ENCODE data around the gene PCNX3. TPM values are rescaled to one million over a fixed set of nuclear protein-coding genes. Genes with fewer than 3 reads are reported as not detected.

PCNX3 gene
- total and polyA plus RNA-seq, 2 of the 13 experiments (the other 11 are each of a cell fraction or from before 2014, with no cell fraction given) = 16.2 to 23.0 TPM

DNA sequence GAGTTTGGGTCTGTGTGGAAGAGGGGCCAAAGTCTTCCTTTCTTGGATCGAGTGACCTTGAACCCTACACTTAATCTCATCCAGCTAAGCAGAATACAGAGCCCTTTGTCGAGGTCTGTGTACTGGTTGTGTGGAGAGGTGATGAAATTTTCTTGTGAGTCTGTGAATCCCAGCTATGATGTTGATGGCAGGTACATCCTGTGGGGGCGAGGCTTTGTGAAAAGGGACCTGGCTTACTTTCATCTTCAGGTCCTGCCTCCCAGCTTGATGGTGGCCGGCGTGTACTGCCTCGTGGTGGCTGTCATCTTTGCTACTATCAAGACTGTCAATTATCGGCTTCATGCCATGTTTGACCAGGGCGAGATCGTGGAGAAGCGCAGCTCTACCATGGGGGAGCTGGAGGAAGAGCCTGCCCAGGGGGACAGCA lies 1.0 kb downstream of the PCNX3 start (continued):
- peak in 1 of 2 experiments; percentile 44; a peak in 1 of 4 replicates for TF ChIP-seq EP300 (IDR thresholded peaks at IDR 0.05; ENCODE audit: low read depth in 2 of 2, low read length in 2 of 2)
- no peak for TF ChIP-seq EP300 (CRISPR knock-in tag; IDR thresholded peaks at IDR 0.05; ENCODE audit: borderline replicate concordance)
- no peak for TF ChIP-seq ZFP36 (IDR thresholded peaks at IDR 0.05; ENCODE audit: borderline replicate concordance, low read depth, low read length, partially characterized antibody)
- TF ChIP-seq ZSCAN31 (CRISPR knock-in tag; IDR thresholded peaks at IDR 0.05; ENCODE audit: low read depth) = no peak
- TF ChIP-seq, protein P1, sequence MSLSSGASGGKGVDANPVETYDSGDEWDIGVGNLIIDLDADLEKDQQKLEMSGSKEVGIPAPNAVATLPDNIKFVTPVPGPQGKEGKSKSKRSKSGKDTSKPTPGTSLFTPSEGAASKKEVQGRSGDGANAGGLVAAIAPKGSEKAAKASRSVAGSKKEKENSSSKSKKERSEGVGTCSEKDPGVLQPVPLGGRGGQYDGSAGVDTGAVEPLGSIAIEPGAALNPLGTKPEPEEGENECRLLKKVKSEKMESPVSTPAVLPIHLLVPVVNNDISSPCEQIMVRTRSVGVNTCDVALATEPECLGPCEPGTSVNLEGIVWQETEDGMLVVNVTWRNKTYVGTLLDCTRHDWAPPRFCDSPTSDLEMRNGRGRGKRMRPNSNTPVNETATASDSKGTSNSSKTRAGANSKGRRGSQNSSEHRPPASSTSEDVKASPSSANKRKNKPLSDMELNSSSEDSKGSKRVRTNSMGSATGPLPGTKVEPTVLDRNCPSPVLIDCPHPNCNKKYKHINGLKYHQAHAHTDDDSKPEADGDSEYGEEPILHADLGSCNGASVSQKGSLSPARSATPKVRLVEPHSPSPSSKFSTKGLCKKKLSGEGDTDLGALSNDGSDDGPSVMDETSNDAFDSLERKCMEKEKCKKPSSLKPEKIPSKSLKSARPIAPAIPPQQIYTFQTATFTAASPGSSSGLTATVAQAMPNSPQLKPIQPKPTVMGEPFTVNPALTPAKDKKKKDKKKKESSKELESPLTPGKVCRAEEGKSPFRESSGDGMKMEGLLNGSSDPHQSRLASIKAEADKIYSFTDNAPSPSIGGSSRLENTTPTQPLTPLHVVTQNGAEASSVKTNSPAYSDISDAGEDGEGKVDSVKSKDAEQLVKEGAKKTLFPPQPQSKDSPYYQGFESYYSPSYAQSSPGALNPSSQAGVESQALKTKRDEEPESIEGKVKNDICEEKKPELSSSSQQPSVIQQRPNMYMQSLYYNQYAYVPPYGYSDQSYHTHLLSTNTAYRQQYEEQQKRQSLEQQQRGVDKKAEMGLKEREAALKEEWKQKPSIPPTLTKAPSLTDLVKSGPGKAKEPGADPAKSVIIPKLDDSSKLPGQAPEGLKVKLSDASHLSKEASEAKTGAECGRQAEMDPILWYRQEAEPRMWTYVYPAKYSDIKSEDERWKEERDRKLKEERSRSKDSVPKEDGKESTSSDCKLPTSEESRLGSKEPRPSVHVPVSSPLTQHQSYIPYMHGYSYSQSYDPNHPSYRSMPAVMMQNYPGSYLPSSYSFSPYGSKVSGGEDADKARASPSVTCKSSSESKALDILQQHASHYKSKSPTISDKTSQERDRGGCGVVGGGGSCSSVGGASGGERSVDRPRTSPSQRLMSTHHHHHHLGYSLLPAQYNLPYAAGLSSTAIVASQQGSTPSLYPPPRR (CRISPR knock-in tag; IDR thresholded peaks at IDR 0.05; ENCODE audit: borderline replicate concordance) = 0 out of 2 replicates have a peak, but pooled peaks have one; percentile 7
- 0 out of 2 replicates have a peak, but pooled peaks have one; percentile 23 for TF ChIP-seq MXD4 (CRISPR knock-in tag; IDR thresholded peaks at IDR 0.05)
- TF ChIP-seq ATRX (CRISPR knock-in tag; IDR thresholded peaks at IDR 0.05; ENCODE audit: borderline replicate concordance) = no peak
- no peak for TF ChIP-seq ZNF569 (CRISPR knock-in tag; IDR thresholded peaks at IDR 0.05; ENCODE audit: borderline replicate concordance)
- no peak for TF ChIP-seq ZNF124 (CRISPR knock-in tag; IDR thresholded peaks at IDR 0.05)
- TF ChIP-seq, protein P2, sequence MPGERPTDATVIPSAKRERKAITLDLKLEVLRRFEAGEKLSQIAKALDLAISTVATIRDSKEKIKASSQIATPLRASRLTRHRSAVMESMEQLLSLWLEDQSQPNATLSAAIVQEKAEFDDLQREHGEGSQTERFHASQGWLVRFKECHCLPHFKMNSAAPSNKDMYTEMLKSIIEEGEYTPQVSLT (CRISPR knock-in tag; IDR thresholded peaks at IDR 0.05; ENCODE audit: borderline replicate concordance, low read depth) = no peak
- TF ChIP-seq, protein P3, sequence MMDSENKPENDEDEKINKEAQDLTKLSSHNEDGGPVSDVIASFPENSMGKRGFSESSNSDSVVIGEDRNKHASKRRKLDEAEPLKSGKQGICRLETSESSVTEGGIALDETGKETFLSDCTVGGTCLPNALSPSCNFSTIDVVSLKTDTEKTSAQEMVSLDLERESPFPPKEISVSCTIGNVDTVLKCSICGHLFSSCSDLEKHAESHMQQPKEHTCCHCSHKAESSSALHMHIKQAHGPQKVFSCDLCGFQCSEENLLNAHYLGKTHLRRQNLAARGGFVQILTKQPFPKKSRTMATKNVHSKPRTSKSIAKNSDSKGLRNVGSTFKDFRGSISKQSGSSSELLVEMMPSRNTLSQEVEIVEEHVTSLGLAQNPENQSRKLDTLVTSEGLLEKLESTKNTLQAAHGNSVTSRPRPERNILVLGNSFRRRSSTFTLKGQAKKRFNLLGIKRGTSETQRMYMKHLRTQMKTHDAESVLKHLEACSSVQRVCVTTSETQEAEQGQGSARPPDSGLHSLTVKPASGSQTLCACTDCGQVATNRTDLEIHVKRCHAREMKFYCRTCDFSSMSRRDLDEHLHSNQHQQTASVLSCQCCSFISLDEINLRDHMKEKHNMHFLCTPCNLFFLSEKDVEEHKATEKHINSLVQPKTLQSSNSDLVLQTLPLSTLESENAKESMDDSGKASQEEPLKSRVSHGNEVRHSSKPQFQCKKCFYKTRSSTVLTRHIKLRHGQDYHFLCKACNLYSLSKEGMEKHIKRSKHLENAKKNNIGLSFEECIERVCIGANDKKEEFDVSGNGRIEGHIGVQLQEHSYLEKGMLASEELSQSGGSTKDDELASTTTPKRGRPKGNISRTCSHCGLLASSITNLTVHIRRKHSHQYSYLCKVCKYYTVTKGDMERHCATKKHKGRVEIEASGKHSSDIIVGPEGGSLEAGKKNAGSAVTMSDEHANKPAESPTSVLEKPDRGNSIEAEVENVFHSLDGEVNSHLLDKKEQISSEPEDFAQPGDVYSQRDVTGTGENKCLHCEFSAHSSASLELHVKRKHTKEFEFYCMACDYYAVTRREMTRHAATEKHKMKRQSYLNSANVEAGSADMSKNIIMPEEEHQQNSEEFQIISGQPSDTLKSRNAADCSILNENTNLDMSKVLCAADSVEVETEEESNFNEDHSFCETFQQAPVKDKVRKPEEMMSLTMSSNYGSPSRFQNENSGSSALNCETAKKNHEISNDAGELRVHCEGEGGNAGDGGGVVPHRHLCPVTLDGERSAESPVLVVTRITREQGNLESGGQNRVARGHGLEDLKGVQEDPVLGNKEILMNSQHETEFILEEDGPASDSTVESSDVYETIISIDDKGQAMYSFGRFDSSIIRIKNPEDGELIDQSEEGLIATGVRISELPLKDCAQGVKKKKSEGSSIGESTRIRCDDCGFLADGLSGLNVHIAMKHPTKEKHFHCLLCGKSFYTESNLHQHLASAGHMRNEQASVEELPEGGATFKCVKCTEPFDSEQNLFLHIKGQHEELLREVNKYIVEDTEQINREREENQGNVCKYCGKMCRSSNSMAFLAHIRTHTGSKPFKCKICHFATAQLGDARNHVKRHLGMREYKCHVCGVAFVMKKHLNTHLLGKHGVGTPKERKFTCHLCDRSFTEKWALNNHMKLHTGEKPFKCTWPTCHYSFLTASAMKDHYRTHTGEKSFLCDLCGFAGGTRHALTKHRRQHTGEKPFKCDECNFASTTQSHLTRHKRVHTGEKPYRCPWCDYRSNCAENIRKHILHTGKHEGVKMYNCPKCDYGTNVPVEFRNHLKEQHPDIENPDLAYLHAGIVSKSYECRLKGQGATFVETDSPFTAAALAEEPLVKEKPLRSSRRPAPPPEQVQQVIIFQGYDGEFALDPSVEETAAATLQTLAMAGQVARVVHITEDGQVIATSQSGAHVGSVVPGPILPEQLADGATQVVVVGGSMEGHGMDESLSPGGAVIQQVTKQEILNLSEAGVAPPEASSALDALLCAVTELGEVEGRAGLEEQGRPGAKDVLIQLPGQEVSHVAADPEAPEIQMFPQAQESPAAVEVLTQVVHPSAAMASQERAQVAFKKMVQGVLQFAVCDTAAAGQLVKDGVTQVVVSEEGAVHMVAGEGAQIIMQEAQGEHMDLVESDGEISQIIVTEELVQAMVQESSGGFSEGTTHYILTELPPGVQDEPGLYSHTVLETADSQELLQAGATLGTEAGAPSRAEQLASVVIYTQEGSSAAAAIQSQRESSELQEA (CRISPR knock-in tag; IDR thresholded peaks at IDR 0.05; ENCODE audit: not compliant biosample characterization) = peak; percentile 28
- TF ChIP-seq GATAD2A (CRISPR knock-in tag; IDR thresholded peaks at IDR 0.05) = peak; percentile 80
- no peak for TF ChIP-seq FOXA1 (IDR thresholded peaks at IDR 0.05)
- TF ChIP-seq FOXA1 (CRISPR knock-in tag; IDR thresholded peaks at IDR 0.05) = peak; percentile 8; the same call in 1 of the 2 replicates
- TF ChIP-seq TOPORS (CRISPR knock-in tag; IDR thresholded peaks at IDR 0.05) = 0 out of 2 replicates have a peak, but pooled peaks have one; percentile 52
- no peak; the same call in 1 of the 2 replicates for TF ChIP-seq SPEN (CRISPR knock-in tag; IDR thresholded peaks at IDR 0.05; ENCODE audit: low read depth)
- no peak for TF ChIP-seq FOXK1 (CRISPR knock-in tag; IDR thresholded peaks at IDR 0.05; ENCODE audit: borderline replicate concordance, low read depth)
